Esophagus muscularis mucosa (tissue), 3 donors: ENCODE data around the gene FBLN7.

ENCODE experiments used
- EP300 ChIP-seq: sonication (generic); formaldehyde crosslinking; IDR thresholded peaks from one replicate; pipeline ENCODE4 v1.6.1; 2017; ENCODE audit warnings: antibody characterized with exemption
- POLR2AphosphoS5 ChIP-seq, 2 donors: sonication (generic); formaldehyde crosslinking; IDR thresholded peaks; one replicate each; pipeline ENCODE4 v1.6.1; 2017; ENCODE audit warnings: antibody characterized with exemption in 2 of 2

DNA sequence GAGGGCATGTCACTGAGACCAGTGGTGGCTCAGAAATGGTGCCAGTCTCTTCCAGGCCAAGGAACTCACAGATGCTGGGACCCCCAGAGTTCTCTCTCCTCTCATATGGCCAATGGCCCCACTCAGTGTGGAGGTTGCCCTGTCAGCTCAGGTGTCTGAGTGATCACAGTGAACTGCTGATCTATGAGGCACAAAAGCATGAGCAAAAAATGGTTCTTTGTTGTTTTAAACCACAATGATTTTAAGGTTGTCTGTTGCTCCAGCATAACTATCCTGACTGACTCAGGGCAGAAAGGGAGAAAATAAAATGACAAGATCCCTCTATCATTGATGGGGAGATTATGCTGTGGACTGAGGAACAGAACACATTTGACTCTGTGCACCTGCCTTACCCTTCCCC lies 57.8 kb downstream of the FBLN7 start:
- TF ChIP-seq POLR2AphosphoS5 (IDR thresholded peaks at IDR 0.05) (no peak), EP300 (no peak)
